AG10803 (cell line): ENCODE data around the gene AIMP1.

ENCODE experiments used
- DNase-seq: peaks from one replicate; pipeline ENCODE4 v3.0.0; 2010; ENCODE audit warnings: low read depth
- H3K4me3 ChIP-seq: 2 replicates; pipeline ENCODE4 v1.5.1; 2011; ENCODE audit warnings: mild to moderate bottlenecking, low read length, control low read depth
- CTCF ChIP-seq: conservative IDR thresholded peaks from 2 replicates; pipeline ENCODE4 v1.5.1; 2011; ENCODE audit warnings: mild to moderate bottlenecking, low read length, control low read depth, inconsistent platforms

Gene AIMP1

DNA sequence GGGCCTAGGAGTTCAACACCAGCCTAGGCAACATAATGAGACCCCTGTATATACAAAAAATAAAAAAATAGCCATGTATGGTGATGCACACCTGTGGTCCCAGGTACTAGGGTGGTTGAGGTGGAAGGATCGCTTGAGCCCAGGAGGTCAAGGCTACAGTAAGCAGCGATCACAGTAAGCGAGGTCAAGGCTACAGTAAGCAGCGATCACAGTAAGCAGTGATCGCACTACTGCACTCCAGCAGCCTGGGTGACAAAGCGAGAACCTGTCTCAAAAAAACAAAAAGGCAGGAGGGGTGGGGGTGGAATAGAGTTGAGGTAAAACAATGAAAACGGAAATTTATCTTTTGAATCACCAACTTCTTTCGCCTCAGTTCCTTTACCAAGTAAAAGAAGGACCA is 29.7 kb upstream of the AIMP1 start:
- no peak for TF ChIP-seq CTCF
- DNase-seq = no peak
- no peak overlapping the region for H3K4me3 ChIP-seq

GRCh38 chr4:106287353-106287969 is 28.9 kb upstream of the AIMP1 start:
- no peak overlapping the region for H3K4me3 ChIP-seq
- TF ChIP-seq CTCF = no peak
- DNase-seq = peak; percentile 92

- no peak for DNase-seq
- no peak overlapping the region for H3K4me3 ChIP-seq
- TF ChIP-seq CTCF = no peak
These were observed 26.6 kb upstream of the AIMP1 start for GRCh38 chr4:106289737-106290136.

DNA sequence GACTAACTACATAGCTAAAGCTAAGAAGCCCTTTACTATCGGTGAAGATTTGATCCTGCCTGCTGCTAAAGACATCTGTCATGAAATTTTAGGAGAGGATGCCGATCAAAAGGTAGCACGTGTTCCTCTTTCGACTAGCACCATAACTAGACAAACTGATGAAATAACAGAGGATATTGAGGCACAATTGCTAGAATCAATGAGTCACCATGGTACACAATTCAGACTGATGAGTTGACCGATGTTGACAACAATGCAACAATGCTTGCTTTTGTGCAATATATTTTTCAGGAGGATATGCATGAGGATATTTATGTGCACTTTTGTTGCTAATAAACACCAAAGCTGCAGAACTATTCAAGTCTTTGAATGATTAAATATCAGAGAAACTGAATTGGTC is 24.7 kb upstream of the AIMP1 start:
- no peak for TF ChIP-seq CTCF
- H3K4me3 ChIP-seq = no peak overlapping the region
- no peak for DNase-seq

- DNase-seq = no peak
- H3K4me3 ChIP-seq = no peak overlapping the region
- TF ChIP-seq CTCF = no peak
These were observed 22.3 kb upstream of the AIMP1 start for GRCh38 chr4:106294062-106294461.

DNA sequence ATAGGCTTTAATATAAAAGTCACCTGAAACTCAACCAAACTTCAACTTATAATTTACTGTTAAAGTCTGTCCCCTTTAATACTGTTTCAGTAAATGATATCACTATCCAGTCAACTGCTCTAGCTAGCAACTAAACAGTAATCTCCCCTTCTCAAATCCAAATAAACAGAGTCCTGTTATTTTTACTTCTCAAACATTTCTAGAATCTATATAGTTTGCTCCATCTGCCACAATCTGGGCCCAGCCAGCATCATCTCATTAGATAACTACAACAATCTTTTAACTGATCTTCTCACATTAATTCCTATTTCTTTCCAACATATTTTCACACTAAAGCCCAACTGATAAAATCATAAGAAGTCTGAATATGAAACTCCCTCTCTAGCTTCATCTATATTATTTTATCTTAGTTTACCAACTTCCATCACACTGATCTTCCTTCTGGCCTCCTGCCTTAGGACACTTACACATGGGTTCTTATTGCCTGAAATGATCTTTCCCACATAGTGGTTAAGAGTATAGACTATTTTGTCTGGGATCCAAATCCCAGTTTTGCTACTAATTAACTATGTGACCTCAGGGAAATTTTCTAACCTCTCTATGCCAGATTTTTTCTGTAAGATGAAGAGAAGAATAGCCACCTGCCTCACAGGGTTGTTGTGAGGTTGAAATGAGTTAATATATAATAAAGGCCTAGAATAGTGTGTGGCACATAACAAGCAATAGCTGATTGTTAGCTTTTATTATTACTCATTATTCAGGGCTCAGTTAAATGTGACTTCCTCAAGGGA is 18.9 kb upstream of the AIMP1 start:
- no peak for DNase-seq

More for the DNA sequence above, 18.9 kb upstream of the AIMP1 start:
- no peak for TF ChIP-seq CTCF
- H3K4me3 ChIP-seq = no peak overlapping the region
